22Rv1 (cell line): ENCODE results near the gene NGB.

Experiments used
- ZFX ChIP-seq: fragments of 450-650 bp; IDR thresholded peaks from 2 replicates; pipeline ENCODE4 v1.6.1; 2017; ENCODE audit warnings: antibody characterized with exemption, borderline replicate concordance
- TF ChIP-seq, protein P1 (sequence below): fragments of 450-650 bp; IDR thresholded peaks from 2 replicates; pipeline ENCODE4 v1.5.1; 2017; ENCODE audit warnings: mild to moderate bottlenecking

DNA sequence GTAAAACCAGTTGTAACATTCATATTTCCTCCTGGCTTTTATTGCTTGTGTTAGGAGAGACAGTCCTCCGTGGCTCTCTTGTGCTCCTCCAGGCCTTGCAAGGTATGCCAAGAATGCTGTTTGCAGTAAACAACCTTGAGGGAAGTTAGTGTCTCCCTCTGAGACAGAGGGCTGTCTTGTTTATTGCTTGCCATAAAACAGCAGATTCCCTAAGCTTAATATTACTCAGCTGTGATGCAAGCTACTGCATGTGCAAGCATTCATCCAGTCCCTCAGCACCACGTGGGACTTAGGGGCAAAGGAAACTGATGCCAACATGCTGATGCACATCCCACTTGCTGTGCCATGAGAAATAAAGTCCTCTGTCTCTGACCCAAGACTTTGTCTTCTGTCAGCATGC lies 43.0 kb upstream of the NGB start:
- TF ChIP-seq, protein P1, sequence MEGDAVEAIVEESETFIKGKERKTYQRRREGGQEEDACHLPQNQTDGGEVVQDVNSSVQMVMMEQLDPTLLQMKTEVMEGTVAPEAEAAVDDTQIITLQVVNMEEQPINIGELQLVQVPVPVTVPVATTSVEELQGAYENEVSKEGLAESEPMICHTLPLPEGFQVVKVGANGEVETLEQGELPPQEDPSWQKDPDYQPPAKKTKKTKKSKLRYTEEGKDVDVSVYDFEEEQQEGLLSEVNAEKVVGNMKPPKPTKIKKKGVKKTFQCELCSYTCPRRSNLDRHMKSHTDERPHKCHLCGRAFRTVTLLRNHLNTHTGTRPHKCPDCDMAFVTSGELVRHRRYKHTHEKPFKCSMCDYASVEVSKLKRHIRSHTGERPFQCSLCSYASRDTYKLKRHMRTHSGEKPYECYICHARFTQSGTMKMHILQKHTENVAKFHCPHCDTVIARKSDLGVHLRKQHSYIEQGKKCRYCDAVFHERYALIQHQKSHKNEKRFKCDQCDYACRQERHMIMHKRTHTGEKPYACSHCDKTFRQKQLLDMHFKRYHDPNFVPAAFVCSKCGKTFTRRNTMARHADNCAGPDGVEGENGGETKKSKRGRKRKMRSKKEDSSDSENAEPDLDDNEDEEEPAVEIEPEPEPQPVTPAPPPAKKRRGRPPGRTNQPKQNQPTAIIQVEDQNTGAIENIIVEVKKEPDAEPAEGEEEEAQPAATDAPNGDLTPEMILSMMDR, result no peak
- TF ChIP-seq ZFX, result no peak
